Erythroblast (primary cell): Measurements from ENCODE around the gene GPRC5D.

Experiments used
- GATA1 ChIP-seq: IDR thresholded peaks from 2 replicates; pipeline ENCODE4 v1.6.1; 2011; ENCODE audit warnings: low read depth, mild to moderate bottlenecking, control low read depth, low read length, moderate library complexity
- POLR2A ChIP-seq: IDR thresholded peaks from 2 replicates; pipeline ENCODE4 v1.6.1; 2011; ENCODE audit warnings: mild to moderate bottlenecking, low read length

- TF ChIP-seq POLR2A = no peak
- TF ChIP-seq GATA1 = no peak
Measured at GRCh38 chr12:12926571-12927071, 25.3 kb downstream of the GPRC5D start.
